NB4 (cell line): ENCODE measurements around the gene LRRC32.

Source experiments
- DNase-seq: peaks from one replicate; pipeline ENCODE4 v3.0.0; 2010; ENCODE audit warnings: low read depth
- H3K4me3 ChIP-seq: one replicate; pipeline ENCODE4 v1.5.1; 2011; ENCODE audit warnings: mild to moderate bottlenecking, low read depth, low read length, moderate library complexity
- CTCF ChIP-seq: IDR thresholded peaks from one replicate; pipeline ENCODE4 v1.5.1; 2012; ENCODE audit warnings: low read depth, low read length
- MAX ChIP-seq: IDR thresholded peaks from 2 replicates; pipeline ENCODE4 v1.6.1; 2011; ENCODE audit warnings: low read depth, low read length
- MYC ChIP-seq: IDR thresholded peaks from 2 replicates; pipeline ENCODE4 v1.6.1; 2011; ENCODE audit warnings: low read depth, low read length
- POLR2A ChIP-seq: IDR thresholded peaks from 2 replicates; pipeline ENCODE4 v1.6.1; 2011; ENCODE audit warnings: mild to moderate bottlenecking; ENCODE audit not compliant: insufficient read length; ENCODE audit errors: extremely low read depth

Gene LRRC32

GRCh38 chr11:76714493-76714892, 43.9 kb upstream of the LRRC32 start:
- no peak overlapping the region for H3K4me3 ChIP-seq
- no peak for TF ChIP-seq CTCF
- TF ChIP-seq POLR2A = no peak
- no peak for TF ChIP-seq MAX
- TF ChIP-seq MYC = no peak
- DNase-seq = no peak

- no peak overlapping the region for H3K4me3 ChIP-seq
- no peak for DNase-seq
- no peak for TF ChIP-seq MYC
- no peak for TF ChIP-seq POLR2A
- TF ChIP-seq CTCF = no peak
- no peak for TF ChIP-seq MAX
Observed at GRCh38 chr11:76713499-76713898, 43.0 kb upstream of the LRRC32 start.

- no peak for DNase-seq
- TF ChIP-seq MAX = no peak
- no peak for TF ChIP-seq MYC
- no peak for TF ChIP-seq CTCF
- H3K4me3 ChIP-seq = no peak overlapping the region
Observed at GRCh38 chr11:76712125-76712524, 41.6 kb upstream of the LRRC32 start.

GRCh38 chr11:76709756-76710155, 39.2 kb upstream of the LRRC32 start:
- DNase-seq = no peak
- H3K4me3 ChIP-seq = no peak overlapping the region
- TF ChIP-seq MAX (no peak), POLR2A (no peak), MYC (no peak), CTCF (no peak)

GRCh38 chr11:76708972-76709660, 38.6 kb upstream of the LRRC32 start:
- no peak for DNase-seq
- no peak for TF ChIP-seq MYC
- TF ChIP-seq CTCF = no peak
- no peak for TF ChIP-seq POLR2A
- TF ChIP-seq MAX = no peak
- H3K4me3 ChIP-seq = no peak overlapping the region
